ENCODE results near the gene MINDY1.

MINDY1 gene

DNA sequence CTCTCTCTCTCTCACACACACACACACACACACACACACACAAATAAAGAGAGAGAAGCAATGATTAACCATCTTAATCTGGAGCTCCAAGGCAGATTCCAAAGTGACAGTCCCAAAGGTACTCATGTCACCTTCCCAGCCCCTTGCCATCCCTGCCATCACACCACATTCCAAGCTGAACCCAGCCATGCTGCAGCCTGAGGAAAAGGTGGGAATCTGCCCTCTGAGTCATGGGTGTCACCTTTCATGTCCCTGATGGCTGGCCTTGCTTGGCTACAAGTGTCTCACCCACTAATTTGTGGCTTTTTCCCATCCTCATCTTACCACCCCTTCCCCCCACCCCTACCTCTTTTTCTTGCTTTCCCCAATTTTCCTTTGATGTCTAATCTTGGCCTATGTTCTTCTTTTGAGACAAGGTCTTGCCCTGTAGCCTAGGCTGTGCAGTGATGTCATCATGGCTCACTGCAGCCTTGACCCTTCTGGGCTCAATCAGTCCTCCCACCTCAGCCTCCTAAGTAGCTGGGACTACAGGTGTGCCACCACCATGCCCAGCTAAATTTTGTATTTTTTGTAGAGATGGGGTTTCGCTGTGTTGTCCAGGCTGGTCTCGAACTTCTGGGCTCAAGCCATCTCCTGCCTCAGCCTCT is 21.4 kb downstream of the MINDY1 start:
- Histone ChIP-seq H3K4me1 (ENCODE audit: control insufficient read depth, insufficient read depth, low read length) (peaks cover 21% of the 10 kb centered on the region), H3K27ac (ENCODE audit: low read depth, low read length) (no peak overlapping the region), H3K27me3 (ENCODE audit: control insufficient read depth, insufficient read depth, low read length) (no peaks in the 10 kb centered on the region)

DNA sequence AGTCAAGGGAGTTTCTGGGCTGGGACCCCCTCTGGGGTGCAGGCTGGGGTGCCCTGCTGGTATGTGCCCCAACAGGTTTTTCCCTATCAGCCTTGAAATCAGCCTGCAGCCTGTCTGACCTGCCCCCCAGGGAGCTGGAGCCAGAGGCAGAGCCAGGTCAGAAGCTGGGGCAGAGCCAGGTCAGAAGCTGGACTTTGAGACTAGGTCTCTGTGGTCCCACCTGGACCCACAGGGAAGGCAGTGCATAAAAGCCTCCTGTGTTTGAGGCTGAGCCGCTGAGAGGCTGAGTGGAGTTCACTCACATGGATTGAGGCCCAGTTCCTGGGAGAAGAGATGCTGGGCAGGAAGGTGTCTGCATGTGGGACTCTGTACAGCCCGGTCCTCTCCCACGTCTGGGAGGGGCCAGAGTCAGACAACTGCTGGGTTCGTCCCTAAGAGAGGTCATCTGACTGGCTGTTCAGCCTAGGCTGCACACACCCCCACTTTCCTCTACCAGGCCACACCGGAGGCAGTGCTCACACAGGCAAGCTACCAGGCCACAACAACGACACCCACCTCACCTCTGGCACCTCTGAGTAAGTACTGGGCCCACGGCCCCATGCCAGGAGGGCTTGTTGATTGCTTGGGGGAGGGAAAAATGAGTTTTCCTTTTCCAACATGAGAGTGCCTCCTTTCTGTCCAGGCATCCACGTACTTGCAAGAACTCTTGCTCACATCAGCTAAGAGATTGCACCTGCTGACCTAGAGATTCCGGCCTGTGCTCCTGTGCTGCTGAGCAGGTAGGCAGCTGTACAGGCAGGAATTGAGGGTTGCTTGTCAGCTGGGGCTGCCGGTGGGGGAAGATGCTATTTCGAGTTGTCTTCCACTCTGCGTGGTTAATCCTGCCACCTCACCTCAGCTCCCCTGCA is 24.6 kb downstream of the MINDY1 start, which contains the start of gene ANXA9:
Gene ANXA9, plus strand, starts transcription at position 488 of the 908 bp plus-strand sequence. CDS start 814 bp downstream, outside the sequence.
- no peaks in the 10 kb centered on the region for H3K9me3 ChIP-seq (ENCODE audit: control insufficient read depth, insufficient read depth, low read length)
- peaks cover 36% of the 10 kb centered on the region for H3K4me1 ChIP-seq (ENCODE audit: control insufficient read depth, insufficient read depth, low read length)
- peak within 1 kb of the TSS; percentile 33 for H3K4me3 ChIP-seq (ENCODE audit: low read depth, low read length)
- H3K9ac ChIP-seq (ENCODE audit: low read depth, low read length): peak within 1 kb of the TSS; percentile 35
- no peaks in the 10 kb centered on the region for H3K36me3 ChIP-seq (ENCODE audit: control insufficient read depth, insufficient read depth, low read length)
- H3K27me3 ChIP-seq (ENCODE audit: control insufficient read depth, insufficient read depth, low read length): no peaks in the 10 kb centered on the region
- H3K27ac ChIP-seq (ENCODE audit: low read depth, low read length): peak within 1 kb of the TSS; percentile 81

More for the DNA sequence above, 21.4 kb downstream of the MINDY1 start:
- H3K9ac ChIP-seq (ENCODE audit: low read depth, low read length): no peak overlapping the region
- no peaks in the 10 kb centered on the region for H3K9me3 ChIP-seq (ENCODE audit: control insufficient read depth, insufficient read depth, low read length)
- H3K4me3 ChIP-seq (ENCODE audit: low read depth, low read length): no peak overlapping the region
- H3K36me3 ChIP-seq (ENCODE audit: control insufficient read depth, insufficient read depth, low read length): no peaks in the 10 kb centered on the region

DNA sequence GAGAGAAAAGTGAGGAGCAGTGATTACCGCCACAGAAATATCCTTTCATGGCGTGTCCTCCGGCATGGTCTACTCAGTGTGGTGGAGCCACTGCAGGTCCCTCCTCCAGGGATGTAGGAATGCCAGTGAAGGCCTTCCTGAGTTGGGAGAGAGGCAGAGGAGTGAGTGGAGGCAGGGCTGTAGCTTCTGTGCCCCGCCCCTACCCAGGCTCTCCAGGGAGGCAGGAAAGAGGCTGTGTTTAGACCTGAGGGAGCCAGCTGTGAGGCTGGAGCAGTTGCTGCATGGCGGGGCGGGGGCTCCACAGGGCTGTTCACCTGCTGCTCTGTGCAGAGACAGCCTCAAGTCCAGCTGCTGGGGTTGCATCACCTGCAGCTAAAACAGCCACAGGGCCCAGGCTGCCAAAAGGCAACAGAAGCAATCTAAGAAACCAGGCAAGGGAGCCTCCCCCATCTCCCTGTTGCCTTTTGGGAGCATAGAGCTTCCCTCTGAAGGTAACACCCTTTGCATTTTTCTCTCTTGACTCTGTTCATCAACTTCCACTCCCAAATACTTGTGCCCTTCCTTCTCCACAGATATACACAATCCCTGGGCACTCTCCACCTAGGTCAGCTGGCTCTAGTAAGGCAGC is 25.4 kb downstream of the MINDY1 start:
- H3K4me1 ChIP-seq (ENCODE audit: control insufficient read depth, insufficient read depth, low read length): peaks cover 44% of the 10 kb centered on the region
- peak overlapping the region; percentile 35 for H3K9ac ChIP-seq (ENCODE audit: low read depth, low read length)
- peak overlapping the region; percentile 33; the same call in 1 of the 2 replicates for H3K4me3 ChIP-seq (ENCODE audit: low read depth, low read length)
- H3K9me3 ChIP-seq (ENCODE audit: control insufficient read depth, insufficient read depth, low read length): no peaks in the 10 kb centered on the region
- H3K36me3 ChIP-seq (ENCODE audit: control insufficient read depth, insufficient read depth, low read length): no peaks in the 10 kb centered on the region
- H3K27ac ChIP-seq (ENCODE audit: low read depth, low read length): peak overlapping the region; percentile 81
- no peaks in the 10 kb centered on the region for H3K27me3 ChIP-seq (ENCODE audit: control insufficient read depth, insufficient read depth, low read length)

DNA sequence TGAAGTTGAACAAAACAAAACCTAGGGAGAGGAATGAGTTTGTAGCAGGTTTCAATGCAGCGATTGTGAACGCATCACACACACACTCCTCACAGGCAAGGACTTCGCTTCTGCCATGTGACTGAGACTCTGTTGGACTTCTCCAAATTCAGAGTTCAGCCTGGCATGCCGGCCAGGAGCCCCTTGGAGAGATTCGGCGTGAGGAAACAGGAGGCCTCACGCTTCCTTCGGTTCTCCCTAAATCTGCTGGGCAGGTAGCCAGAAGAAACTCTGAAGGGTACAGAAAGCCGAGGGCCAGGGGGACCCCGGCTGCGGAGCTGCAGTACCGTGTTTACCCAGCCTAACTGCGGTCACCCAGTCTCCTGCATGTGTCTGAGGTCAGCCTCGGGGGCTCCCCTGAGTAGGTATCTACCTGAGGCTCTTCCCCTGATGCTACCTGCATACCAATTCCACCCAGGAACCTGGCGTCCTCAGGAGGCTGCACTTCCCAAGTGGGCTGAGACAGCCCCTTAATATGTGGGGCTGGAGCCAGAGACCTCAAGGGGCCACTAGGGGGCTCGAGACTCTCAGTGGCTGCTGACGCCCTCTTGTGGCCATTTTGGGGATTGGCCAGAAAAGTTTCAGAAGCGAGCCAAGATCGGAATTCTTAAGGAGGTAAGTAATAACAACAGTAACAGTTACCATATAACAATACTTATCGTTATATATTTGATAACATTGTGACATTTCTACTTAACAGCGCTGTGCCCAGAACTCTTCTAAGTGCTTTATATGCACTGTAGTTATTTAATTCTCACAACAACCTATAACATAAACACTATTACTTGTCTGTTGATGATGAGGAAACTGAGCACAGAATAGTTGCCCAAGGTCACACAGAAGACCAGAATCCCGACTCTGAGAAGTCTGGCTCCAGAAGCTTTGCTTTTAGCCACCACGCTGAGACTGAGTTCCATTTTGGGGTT is 27.3 kb downstream of the MINDY1 start:
- Histone ChIP-seq H3K27me3 (ENCODE audit: control insufficient read depth, insufficient read depth, low read length) (no peaks in the 10 kb centered on the region), H3K27ac (ENCODE audit: low read depth, low read length) (no peak overlapping the region), H3K9me3 (ENCODE audit: control insufficient read depth, insufficient read depth, low read length) (no peaks in the 10 kb centered on the region), H3K9ac (ENCODE audit: low read depth, low read length) (no peak overlapping the region), H3K36me3 (ENCODE audit: control insufficient read depth, insufficient read depth, low read length) (no peaks in the 10 kb centered on the region), H3K4me1 (ENCODE audit: control insufficient read depth, insufficient read depth, low read length) (peaks cover 49% of the 10 kb centered on the region), H3K4me3 (ENCODE audit: low read depth, low read length) (no peak overlapping the region)

DNA sequence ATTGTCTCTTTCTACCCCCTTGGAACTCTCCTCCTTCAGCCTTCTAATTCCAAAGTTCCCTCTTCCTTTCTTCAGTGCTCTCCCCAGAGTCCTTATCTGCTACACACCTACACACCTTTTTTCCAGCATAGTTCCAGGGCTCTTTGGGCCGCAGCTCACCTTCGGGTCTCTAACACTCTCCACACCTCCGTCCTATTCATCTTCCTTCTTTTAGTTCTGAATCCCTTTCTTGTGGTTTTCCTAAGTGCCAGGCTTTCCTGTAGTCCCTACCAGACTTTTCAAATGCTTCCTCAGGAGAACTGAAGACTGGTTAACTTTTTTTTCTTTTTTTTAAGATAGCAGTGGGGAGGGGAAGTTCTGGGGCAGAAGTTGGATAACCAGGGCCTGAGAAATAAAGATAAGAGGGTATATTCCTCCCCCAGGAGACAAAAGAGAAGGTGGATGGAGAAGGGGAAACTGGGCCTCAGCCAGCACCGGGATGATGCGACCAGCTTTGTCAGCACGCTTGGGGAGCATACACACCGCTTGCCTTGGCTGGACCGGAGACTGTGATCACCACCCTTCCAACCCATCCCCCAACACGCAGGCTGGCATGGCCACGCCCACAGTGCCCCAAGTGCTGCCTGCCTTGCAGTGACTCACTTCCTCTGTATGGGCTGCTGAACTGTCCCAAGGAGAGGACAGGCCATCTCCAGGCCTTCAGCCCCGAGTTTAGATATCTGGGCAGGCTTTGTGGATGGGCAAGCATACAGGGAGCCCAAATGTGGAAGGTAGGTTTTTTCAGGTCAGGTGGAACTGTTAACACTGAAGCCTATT is 29.6 kb downstream of the MINDY1 start:
- peaks cover 56% of the 10 kb centered on the region for H3K4me1 ChIP-seq (ENCODE audit: control insufficient read depth, insufficient read depth, low read length)
- H3K4me3 ChIP-seq (ENCODE audit: low read depth, low read length): no peak overlapping the region
- no peaks in the 10 kb centered on the region for H3K36me3 ChIP-seq (ENCODE audit: control insufficient read depth, insufficient read depth, low read length)
- H3K9ac ChIP-seq (ENCODE audit: low read depth, low read length): no peak overlapping the region
- peak overlapping the region; percentile 59 for H3K27ac ChIP-seq (ENCODE audit: low read depth, low read length)
- no peaks in the 10 kb centered on the region for H3K27me3 ChIP-seq (ENCODE audit: control insufficient read depth, insufficient read depth, low read length)
- H3K9me3 ChIP-seq (ENCODE audit: control insufficient read depth, insufficient read depth, low read length): no peaks in the 10 kb centered on the region

DNA sequence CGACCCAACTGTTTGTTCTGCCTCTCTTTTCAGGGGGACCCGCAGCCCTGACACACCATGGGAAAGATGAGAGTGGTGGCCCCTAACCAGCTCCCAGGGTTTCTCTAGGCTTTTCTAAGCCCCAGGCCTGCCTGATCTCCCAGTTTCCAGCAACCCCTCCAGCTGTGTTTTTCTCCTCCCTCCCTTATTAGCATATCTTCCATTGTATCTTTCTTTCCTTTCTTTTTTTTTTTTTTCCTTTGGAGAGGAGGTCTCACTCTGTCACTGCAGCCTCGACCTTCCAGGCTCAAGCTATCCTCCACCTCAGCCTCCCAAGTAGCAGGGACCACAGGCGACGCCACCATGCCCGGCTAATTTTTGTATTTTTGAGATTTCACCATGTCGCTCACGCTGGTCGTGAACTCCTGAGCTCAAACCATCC is 30.3 kb downstream of the MINDY1 start:
- no peak overlapping the region; the same call in 1 of the 2 replicates for H3K4me3 ChIP-seq (ENCODE audit: low read depth, low read length)
- H3K4me1 ChIP-seq (ENCODE audit: control insufficient read depth, insufficient read depth, low read length): peaks cover 56% of the 10 kb centered on the region
- no peak overlapping the region for H3K9ac ChIP-seq (ENCODE audit: low read depth, low read length)
- no peaks in the 10 kb centered on the region for H3K9me3 ChIP-seq (ENCODE audit: control insufficient read depth, insufficient read depth, low read length)
- no peaks in the 10 kb centered on the region for H3K27me3 ChIP-seq (ENCODE audit: control insufficient read depth, insufficient read depth, low read length)
- H3K27ac ChIP-seq (ENCODE audit: low read depth, low read length): peak overlapping the region; percentile 39
- H3K36me3 ChIP-seq (ENCODE audit: control insufficient read depth, insufficient read depth, low read length): no peaks in the 10 kb centered on the region

DNA sequence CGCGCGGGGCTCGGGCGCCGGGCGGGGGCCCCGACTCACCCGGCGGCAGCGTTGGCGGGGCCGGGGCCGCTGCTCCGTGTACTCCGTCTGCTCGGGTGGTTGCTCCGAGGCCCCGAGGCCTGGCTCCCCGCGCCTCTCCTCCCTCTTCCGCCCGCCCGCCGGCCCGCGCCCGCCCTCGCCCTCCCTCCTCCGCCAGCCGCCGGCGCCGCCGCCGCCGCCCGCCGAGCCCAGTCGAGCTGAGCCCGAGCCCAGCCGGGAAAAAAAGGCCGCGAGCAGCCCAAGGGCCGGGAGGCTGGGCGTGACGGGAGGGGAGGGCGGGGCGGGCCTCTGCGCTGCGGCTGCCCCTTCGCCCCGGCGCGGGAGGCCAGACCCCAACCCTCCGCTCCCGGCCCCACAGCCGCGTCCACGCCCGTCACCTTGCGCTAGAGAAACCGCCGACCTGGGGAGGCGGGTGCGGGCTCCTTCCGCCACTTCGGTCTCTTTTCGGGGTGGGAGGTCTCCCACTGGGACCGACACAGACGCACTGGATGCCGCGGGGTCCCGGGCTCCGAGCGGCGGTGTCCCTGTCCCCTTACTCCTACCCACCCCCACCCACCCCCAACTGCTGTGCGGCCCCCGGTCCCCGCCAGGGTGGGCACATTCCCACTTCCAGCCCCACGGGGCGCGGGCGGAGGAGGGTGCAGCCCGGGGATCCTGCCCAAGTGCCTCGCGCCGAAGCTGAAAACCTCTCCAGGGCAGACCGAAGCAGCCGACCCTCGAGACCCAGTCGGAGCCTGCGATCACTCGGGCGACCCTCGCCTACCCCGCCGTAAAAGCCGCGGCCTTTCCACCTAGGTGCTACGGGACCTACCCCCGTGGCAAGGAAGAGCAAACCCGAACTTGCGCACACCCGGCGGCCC is 31.9 kb downstream of the MINDY1 start, which contains the start of gene CERS2:
Gene CERS2, minus strand, starts transcription at position 256 of the 899 bp plus-strand sequence. CDS start 5,745 bp downstream, outside the sequence.
- H3K36me3 ChIP-seq (ENCODE audit: control insufficient read depth, insufficient read depth, low read length): no peaks in the 10 kb centered on the region
- H3K9me3 ChIP-seq (ENCODE audit: control insufficient read depth, insufficient read depth, low read length): no peaks in the 10 kb centered on the region
- H3K27me3 ChIP-seq (ENCODE audit: control insufficient read depth, insufficient read depth, low read length): no peaks in the 10 kb centered on the region
- H3K4me3 ChIP-seq (ENCODE audit: low read depth, low read length): peak within 1 kb of the TSS; percentile 76
- H3K4me1 ChIP-seq (ENCODE audit: control insufficient read depth, insufficient read depth, low read length): peaks cover 59% of the 10 kb centered on the region
- H3K9ac ChIP-seq (ENCODE audit: low read depth, low read length): peak within 1 kb of the TSS; percentile 70
- peak within 1 kb of the TSS; percentile 77 for H3K27ac ChIP-seq (ENCODE audit: low read depth, low read length)

DNA sequence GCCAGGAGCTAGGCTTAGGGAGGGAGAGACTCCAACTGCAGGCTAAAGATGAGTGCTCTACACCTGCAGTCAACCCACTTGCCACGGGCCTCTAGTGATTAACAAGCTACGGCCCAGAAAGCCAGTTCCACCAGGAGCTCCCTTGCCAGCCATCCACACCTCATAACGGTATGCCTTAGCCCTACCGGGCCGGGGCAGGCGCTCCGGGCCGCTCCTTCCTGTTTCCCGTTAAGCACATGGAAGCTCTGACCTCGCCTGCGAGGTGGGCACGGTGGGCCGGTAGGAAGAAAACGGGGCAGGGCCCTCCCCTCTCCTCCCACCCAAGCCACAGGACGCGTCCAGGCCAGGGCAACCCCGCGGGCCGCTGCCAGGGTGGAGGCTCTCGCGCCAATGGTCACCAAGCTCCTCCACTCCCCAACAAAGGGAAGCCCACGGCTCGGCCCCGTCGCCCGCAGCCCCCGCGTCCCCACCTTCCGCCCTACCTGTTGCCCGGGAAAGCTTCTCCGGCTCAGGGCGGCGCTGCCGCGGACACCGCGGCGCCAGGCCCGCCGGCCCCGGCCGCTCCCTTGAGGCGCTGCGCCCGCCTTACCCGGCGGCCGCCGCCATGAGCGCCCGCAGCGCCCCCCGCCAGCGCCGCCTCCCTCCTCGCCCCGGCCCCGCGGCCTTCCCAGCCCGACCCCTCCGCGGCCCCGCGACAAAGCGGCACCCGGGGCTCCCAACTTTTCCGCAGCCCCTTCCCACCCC is 32.7 kb downstream of the MINDY1 start:
- Histone ChIP-seq H3K36me3 (ENCODE audit: control insufficient read depth, insufficient read depth, low read length) (peaks cover 2% of the 10 kb centered on the region), H3K27me3 (ENCODE audit: control insufficient read depth, insufficient read depth, low read length) (no peaks in the 10 kb centered on the region), H3K4me1 (ENCODE audit: control insufficient read depth, insufficient read depth, low read length) (peaks cover 52% of the 10 kb centered on the region), H3K9ac (ENCODE audit: low read depth, low read length) (peak overlapping the region; percentile 70), H3K27ac (ENCODE audit: low read depth, low read length) (peak overlapping the region; percentile 77), H3K9me3 (ENCODE audit: control insufficient read depth, insufficient read depth, low read length) (no peaks in the 10 kb centered on the region), H3K4me3 (ENCODE audit: low read depth, low read length) (peak overlapping the region; percentile 76)
